Endothelial cell of umbilical vein (primary cell): ENCODE measurements around the gene SYTL2. TPM values are rescaled to one million over a fixed set of nuclear protein-coding genes. Genes with fewer than 3 reads are reported as not detected.

Experiments
- BruUV-seq: library from RNA; stranded (reverse); fragments of 400-500 nt; replicated peaks from 2 replicates; lab custom pipeline; 2021; lab: Mats Ljungman, UMichigan
- CTCF ChIA-PET: fragments of 300-600, 350-600 bp; sonication (Branson Sonifier 250); formaldehyde crosslinking; loops from one replicate; lab custom pipeline; 2021; ENCODE audit warnings: antibody characterized with exemption, inconsistent platforms; lab: Charles Lee
- POLR2A ChIA-PET: fragments of 300-600, 350-600 bp; sonication (Branson Sonifier 250); formaldehyde crosslinking; loops from one replicate; lab custom pipeline; 2021; ENCODE audit warnings: antibody characterized with exemption, inconsistent platforms; lab: Charles Lee
- DNase-seq: peaks from one replicate; pipeline ENCODE4 v3.0.0-alpha.2; 2011; ENCODE audit warnings: low read depth, low spot score
- FAIRE-seq: peaks from 2 replicates; lab custom pipeline; 2011; peaks lifted over from hg19 to GRCh38; lab: Jason Lieb, UNC
- H2AFZ ChIP-seq: 2 replicates; pipeline ENCODE4 v1.6.0; 2012; ENCODE audit warnings: low read depth, low read length, control low read depth, inconsistent platforms
- H3K27ac ChIP-seq: 2 replicates; pipeline ENCODE4 v1.5.1; 2011; ENCODE audit warnings: low read depth, mild to moderate bottlenecking, control low read depth, low read length, moderate library complexity; ENCODE audit not compliant: insufficient read depth
- H3K27me3 ChIP-seq, 2 experiments: 2 replicates each; pipeline versions ENCODE4 v1.6.0 to v1.6.1; 2011; ENCODE audit warnings: low read length in 2 of 2, mixed read lengths in 1 of 2; ENCODE audit not compliant: control insufficient read depth in 2 of 2, insufficient read depth in 2 of 2
- H3K36me3 ChIP-seq, 2 experiments: 2 replicates in 1 of 2; 3 replicates in 1 of 2; pipeline ENCODE4 v1.5.1; 2011; ENCODE audit warnings: low read length in 2 of 2, mild to moderate bottlenecking in 1 of 2, moderate library complexity in 1 of 2; ENCODE audit not compliant: control insufficient read depth in 2 of 2, insufficient read depth in 2 of 2; ENCODE audit errors: extremely low read depth in 1 of 2
- H3K4me1 ChIP-seq: 3 replicates; pipeline ENCODE4 v1.5.1; 2011; ENCODE audit warnings: mild to moderate bottlenecking, low read length; ENCODE audit not compliant: control insufficient read depth, insufficient read depth; ENCODE audit errors: extremely low read depth
- H3K4me2 ChIP-seq: 2 replicates; pipeline ENCODE4 v1.6.1; 2011; ENCODE audit warnings: low read length, control low read depth, mixed read lengths; ENCODE audit not compliant: insufficient read depth
- H3K4me3 ChIP-seq, 3 experiments: fragments of 200-600 bp in 1 of 3; sonication (generic), shearing (Covaris generic) in 1 of 3; replicated peaks in 1 of 3; 2 replicates each; pipeline ENCODE4 v1.5.1; 2011 to 2016; ENCODE audit warnings: control low read depth in 3 of 3, low read length in 3 of 3, mild to moderate bottlenecking in 2 of 3, inconsistent platforms in 1 of 3, low read depth in 1 of 3, moderate library complexity in 1 of 3; ENCODE audit not compliant: insufficient read depth in 1 of 3
- H3K79me2 ChIP-seq: 2 replicates; pipeline ENCODE4 v1.6.0; 2012; ENCODE audit warnings: low read length, inconsistent platforms; ENCODE audit not compliant: control insufficient read depth, insufficient read depth
- H3K9ac ChIP-seq: replicated peaks from 2 replicates; pipeline ENCODE3; 2011; ENCODE audit warnings: low read length, control low read depth; ENCODE audit not compliant: insufficient read depth; ENCODE audit errors: extremely low read depth
- H3K9me1 ChIP-seq: replicated peaks from 3 replicates; pipeline ENCODE4 v1.6.0; 2011; ENCODE audit warnings: mild to moderate bottlenecking, low read length; ENCODE audit not compliant: control insufficient read depth, insufficient read depth; ENCODE audit errors: extremely low read depth
- H3K9me3 ChIP-seq: replicated peaks from 2 replicates; pipeline ENCODE4 v1.5.1; 2012; ENCODE audit warnings: low read length, inconsistent platforms; ENCODE audit not compliant: control insufficient read depth, insufficient read depth
- H4K20me1 ChIP-seq: replicated peaks from 2 replicates; pipeline ENCODE3; 2011; ENCODE audit warnings: mild to moderate bottlenecking, low read length; ENCODE audit not compliant: control insufficient read depth, insufficient read depth; ENCODE audit errors: extremely low read depth
- EZH2 ChIP-seq: IDR thresholded peaks from 2 replicates; pipeline ENCODE4 v1.6.1; 2012; ENCODE audit warnings: borderline replicate concordance, low read depth, mild to moderate bottlenecking, moderate library complexity, low read length, inconsistent platforms; ENCODE audit not compliant: severe bottlenecking
- FOS ChIP-seq: IDR thresholded peaks from 2 replicates; pipeline ENCODE4 v1.6.1; 2011; ENCODE audit warnings: mild to moderate bottlenecking, low read length, moderate library complexity, borderline replicate concordance; ENCODE audit not compliant: insufficient read depth
- GATA2 ChIP-seq: IDR thresholded peaks from 2 replicates; pipeline ENCODE4 v1.7.0; 2011; ENCODE audit warnings: low read depth, mild to moderate bottlenecking, moderate library complexity, mixed read lengths, low read length; ENCODE audit not compliant: insufficient read length, insufficient read depth
- JUN ChIP-seq: IDR thresholded peaks from 2 replicates; pipeline ENCODE4 v1.6.1; 2011; ENCODE audit warnings: borderline replicate concordance, low read depth; ENCODE audit not compliant: insufficient read length, insufficient read depth
- MAX ChIP-seq: IDR thresholded peaks from 2 replicates; pipeline ENCODE4 v1.6.1; 2011; ENCODE audit not compliant: insufficient read depth, insufficient read length
- MYC ChIP-seq: IDR thresholded peaks from one replicate; pipeline ENCODE4 v1.6.1; 2011; ENCODE audit warnings: mild to moderate bottlenecking, low read depth, low read length
- POLR2A ChIP-seq: IDR thresholded peaks from 2 replicates; pipeline ENCODE4 v1.6.1; 2012; ENCODE audit warnings: low read depth, mild to moderate bottlenecking, control low read depth, low read length
- POLR2AphosphoS5 ChIP-seq: IDR thresholded peaks from 2 replicates; pipeline ENCODE4 v1.6.1; 2012; ENCODE audit warnings: low read depth, mild to moderate bottlenecking, control low read depth, low read length, moderate library complexity; ENCODE audit not compliant: insufficient read depth
- dilution Hi-C: fragments of 300-500 bp; cut with MboI; formaldehyde crosslinking; loops from one replicate; pipeline ENCODE4 v1.15.0; 2019; ENCODE audit warnings: low sequenced_read_pairs; ENCODE audit not compliant: extremely low pct_ligation_motif_present
- intact Hi-C: fragments of 100-400 bp; cut with micrococcal nuclease; formaldehyde crosslinking; loops from one replicate; pipeline ENCODE4 v1.10.0; 2022
- polyA plus RNA-seq, 4 experiments: library from polyadenylated mRNA; depleted of rRNA in 3 of 4; stranded (reverse) in 3 of 4; unstranded in 1 of 4; fragments of >200 nt; gene quantifications; 2 replicates each; pipeline versions ENCODE4 v1.2.1 to v1.2.3, GENCODE V29; 2011 to 2012; ENCODE audit warnings: missing spikeins in 1 of 4
- total RNA-seq: library from RNA; stranded (reverse); gene quantifications from 2 replicates; pipeline ENCODE4 v1.2.3, GENCODE V29; 2021
- TF ChIP-seq, protein P1 (sequence below), 2 donors: IDR thresholded peaks; 1 replicate in 1 of 2; 2 replicates in 1 of 2; pipeline ENCODE4 v1.5.1; 2011; ENCODE audit warnings: low read length in 2 of 2, mild to moderate bottlenecking in 2 of 2, moderate library complexity in 2 of 2, control low read depth in 1 of 2, inconsistent platforms in 1 of 2, low read depth in 1 of 2; ENCODE audit not compliant: insufficient read depth in 1 of 2; ENCODE audit errors: extremely low read depth in 1 of 2

SYTL2 gene
- total and polyA plus RNA-seq, 2 donors (not counting 3 experiments of a cell fraction or from before 2014, with no cell fraction given), result 1.4 to 2.4 TPM

DNA sequence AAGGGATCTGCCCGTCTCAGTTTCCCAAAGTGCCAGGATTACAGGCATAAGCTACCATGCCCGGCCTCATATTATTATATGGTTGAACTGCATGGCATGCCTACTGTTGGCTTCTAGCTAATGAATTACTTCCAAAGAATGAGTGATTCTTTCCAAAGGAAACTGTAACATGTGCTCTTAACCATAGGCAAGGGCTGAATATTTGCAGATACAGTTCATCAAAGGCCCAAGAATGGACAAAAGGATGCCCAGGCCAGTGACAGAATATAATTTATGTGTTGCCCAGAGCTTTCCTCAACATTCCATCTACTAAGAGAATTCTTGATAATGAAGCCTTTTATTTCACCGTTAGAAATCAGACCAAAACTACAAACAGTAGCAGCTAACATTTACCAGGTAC is 98.0 kb downstream of the SYTL2 start:
- POLR2A ChIA-PET, result no interaction called here
- TF ChIP-seq EZH2 (no peak), GATA2 (no peak), JUN (no peak), MYC (no peak), POLR2AphosphoS5 (no peak), MAX (no peak), POLR2A (no peak), FOS (no peak)
- TF ChIP-seq, protein P1, sequence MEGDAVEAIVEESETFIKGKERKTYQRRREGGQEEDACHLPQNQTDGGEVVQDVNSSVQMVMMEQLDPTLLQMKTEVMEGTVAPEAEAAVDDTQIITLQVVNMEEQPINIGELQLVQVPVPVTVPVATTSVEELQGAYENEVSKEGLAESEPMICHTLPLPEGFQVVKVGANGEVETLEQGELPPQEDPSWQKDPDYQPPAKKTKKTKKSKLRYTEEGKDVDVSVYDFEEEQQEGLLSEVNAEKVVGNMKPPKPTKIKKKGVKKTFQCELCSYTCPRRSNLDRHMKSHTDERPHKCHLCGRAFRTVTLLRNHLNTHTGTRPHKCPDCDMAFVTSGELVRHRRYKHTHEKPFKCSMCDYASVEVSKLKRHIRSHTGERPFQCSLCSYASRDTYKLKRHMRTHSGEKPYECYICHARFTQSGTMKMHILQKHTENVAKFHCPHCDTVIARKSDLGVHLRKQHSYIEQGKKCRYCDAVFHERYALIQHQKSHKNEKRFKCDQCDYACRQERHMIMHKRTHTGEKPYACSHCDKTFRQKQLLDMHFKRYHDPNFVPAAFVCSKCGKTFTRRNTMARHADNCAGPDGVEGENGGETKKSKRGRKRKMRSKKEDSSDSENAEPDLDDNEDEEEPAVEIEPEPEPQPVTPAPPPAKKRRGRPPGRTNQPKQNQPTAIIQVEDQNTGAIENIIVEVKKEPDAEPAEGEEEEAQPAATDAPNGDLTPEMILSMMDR (IDR thresholded peaks at IDR 0.05; ENCODE audit: extremely low read depth in 1 of 2, insufficient read depth in 1 of 2, low read depth in 1 of 2, low read length in 2 of 2), result no peak
- Histone ChIP-seq H3K9ac (no peak overlapping the region), H3K4me2 (no peak overlapping the region), H2AFZ (no peak overlapping the region), H3K79me2 (no peaks in the 10 kb centered on the region), H3K4me1 (no peaks in the 10 kb centered on the region), H3K36me3 (no peaks in the 10 kb centered on the region), H3K9me1 (no peaks in the 10 kb centered on the region), H3K9me3 (no peaks in the 10 kb centered on the region), H3K27me3 (no peaks in the 10 kb centered on the region), H3K4me3 (no peak overlapping the region), H4K20me1 (no peaks in the 10 kb centered on the region), H3K27ac (no peak overlapping the region)
- no peak for DNase-seq
- CTCF ChIA-PET, result interaction anchor here (0.9 to 1.5 kb wide), 5 partner anchors 9 to 142 kb away, joined by 3 to 7 read pairs (median 3); partner anchors contain the start of gene CCDC83
- dilution Hi-C loops, result no loop called here
- intact Hi-C loops, result no loop called here
- no TSS peak for BruUV-seq
- no peak for FAIRE-seq
